Testis (tissue), 3 donors: ENCODE results near the gene SMIM5. TPM values are rescaled to one million over a fixed set of nuclear protein-coding genes. Genes with fewer than 3 reads are reported as not detected.
"Not testable (repeated sequence)": the region's sequence is repeated elsewhere in the genome, so short reads cannot be mapped to it uniquely, and the experiment has no call there.

ENCODE experiments used
- DNase-seq: peaks from one replicate; pipeline ENCODE4 v3.0.0-alpha.2; 2019
- H3K27ac ChIP-seq, 2 donors: fragments of 200-600 bp; sonication (generic); one replicate each; pipeline ENCODE4 v1.5.1; 2019
- H3K27me3 ChIP-seq: fragments of 200-600 bp; sonication (generic); one replicate; pipeline ENCODE4 v1.5.1; 2019
- H3K36me3 ChIP-seq: fragments of 200-600 bp; sonication (generic); one replicate; pipeline ENCODE4 v1.5.1; 2017; ENCODE audit warnings: low read depth; ENCODE audit errors: missing control alignments
- H3K4me1 ChIP-seq: fragments of 200-600 bp; sonication (generic); one replicate; pipeline ENCODE4 v1.5.1; 2019
- H3K4me3 ChIP-seq, 2 donors: fragments of 200-600 bp; sonication (generic); one replicate each; pipeline ENCODE4 v1.5.1; 2017 to 2019
- H3K9me3 ChIP-seq: fragments of 200-600 bp; sonication (generic); one replicate; pipeline ENCODE4 v1.5.1; 2017
- CTCF ChIP-seq, 3 experiments: fragments of 450-650 bp in 2 of 3; fragments of 200-600 bp in 1 of 3; sonication (generic) in 1 of 3; IDR thresholded peaks; one replicate each; pipeline ENCODE4 v1.5.1; 2016 to 2019; ENCODE audit warnings: antibody characterized with exemption in 3 of 3, mild to moderate bottlenecking in 2 of 3, moderate library complexity in 1 of 3
- POLR2A ChIP-seq: fragments of 450-650 bp; IDR thresholded peaks from one replicate; pipeline ENCODE4 v1.6.1; 2017; ENCODE audit warnings: antibody characterized with exemption, mild to moderate bottlenecking, moderate library complexity
- WGBS, 2 donors: methylation state at CpG; one replicate each; pipeline ENCODE4 v1.1.5; 2018; 5-methylcytosine and 5-hydroxymethylcytosine counted together
- intact Hi-C: fragments of 100-400 bp; cut with DNase I; formaldehyde crosslinking; loops from one replicate; pipeline ENCODE4 v1.15.1; 2023; ENCODE audit warnings: low total_unique reads
- polyA plus RNA-seq: library from polyadenylated mRNA; stranded (reverse); fragments of 350-450 nt; fragmentation: Illumina TruSeq; extraction: RNeasy Lipid Tissue Mini Kit (QIAGEN cat#74804); gene quantifications from one replicate; pipeline ENCODE4 v1.2.3, GENCODE V29; 2014; ENCODE audit warnings: low read depth, low replicate concordance; ENCODE audit not compliant: insufficient read depth
- total RNA-seq, 2 donors: library from RNA; depleted of rRNA; stranded (reverse); fragments of >200 nt; gene quantifications; one replicate each; pipeline ENCODE4 v1.2.3, GENCODE V29; 2016

The SMIM5 gene
- total and polyA plus RNA-seq, 3 donors from 2014 or later: 1.9 to 2.0 (median 2.0) TPM

- H3K27me3 ChIP-seq: no peaks in the 10 kb centered on the region
- DNase-seq: peak; percentile 67
- no peak for TF ChIP-seq CTCF (IDR thresholded peaks at IDR 0.05)
- TF ChIP-seq POLR2A: no peak
- no peaks in the 10 kb centered on the region for H3K9me3 ChIP-seq
- no peak overlapping the region for H3K27ac ChIP-seq
- H3K36me3 ChIP-seq: no peaks in the 10 kb centered on the region
- intact Hi-C loops: no loop called here
- 79 to 84% methylated on average over 13 of the region's 13 CpGs for WGBS, 2 donors
- H3K4me3 ChIP-seq: no peak overlapping the region
- peaks cover 41% of the 10 kb centered on the region for H3K4me1 ChIP-seq
Measured at GRCh38 chr17:75637143-75637538, 3.9 kb downstream of the SMIM5 start.

DNA sequence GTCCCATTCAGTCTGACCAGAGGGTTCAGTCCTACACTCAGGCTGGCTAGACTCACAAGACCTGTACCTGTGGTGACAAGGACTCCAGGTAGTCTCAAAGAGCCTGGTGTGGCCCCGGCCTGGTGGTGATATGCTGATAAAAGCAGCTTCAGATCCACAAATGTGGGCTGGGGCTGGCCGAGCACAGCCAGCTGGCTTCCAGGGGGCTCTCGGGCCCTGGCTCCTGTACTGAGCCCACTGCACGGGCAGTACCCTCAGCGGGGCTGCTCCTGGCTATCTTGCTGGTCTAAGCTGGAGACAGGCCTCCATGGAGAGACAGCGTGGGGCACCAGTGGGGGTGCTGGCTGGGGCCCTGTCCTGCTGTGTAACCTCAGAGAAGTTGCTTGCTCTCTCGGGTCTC, 4.3 kb downstream of the SMIM5 start:
- no peaks in the 10 kb centered on the region for H3K36me3 ChIP-seq
- intact Hi-C loops: no loop called here
- peaks cover 40% of the 10 kb centered on the region for H3K4me1 ChIP-seq
- no peak overlapping the region for H3K4me3 ChIP-seq
- no peak for TF ChIP-seq CTCF (IDR thresholded peaks at IDR 0.05)
- TF ChIP-seq POLR2A: no peak
- H3K27ac ChIP-seq: no peak overlapping the region
- no peak for DNase-seq
- no peaks in the 10 kb centered on the region for H3K9me3 ChIP-seq
- no peaks in the 10 kb centered on the region for H3K27me3 ChIP-seq
- WGBS, 2 donors: 80 to 92% methylated on average over 1 to 6 of the region's 7 CpGs

DNA sequence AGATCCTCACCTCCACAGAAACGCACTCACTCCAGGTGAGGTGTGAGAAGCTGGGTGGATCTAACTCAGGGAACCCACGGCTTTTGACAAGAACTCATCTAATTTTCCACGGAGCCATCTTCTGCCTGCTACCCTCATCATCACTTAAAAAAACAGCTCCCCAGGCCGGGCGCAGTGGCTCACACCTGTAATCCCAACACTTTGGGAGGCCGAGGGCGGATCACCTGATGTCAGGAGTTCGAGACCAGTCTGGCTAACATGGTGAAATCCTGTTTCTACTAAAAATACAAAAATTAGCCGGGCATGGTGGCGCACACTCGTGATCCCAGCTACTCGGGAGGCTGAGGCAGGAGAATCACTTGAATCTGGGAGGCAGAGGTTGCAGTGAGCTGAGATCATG, 4.8 kb downstream of the SMIM5 start:
- DNase-seq, intact Hi-C loops, H3K36me3 ChIP-seq, H3K9me3 ChIP-seq, H3K4me3 ChIP-seq, H3K27me3 ChIP-seq, H3K27ac ChIP-seq: not testable (repeated sequence)
- peaks cover 35% of the 10 kb centered on the region for H3K4me1 ChIP-seq
- WGBS, 2 donors: 96 to 97% methylated on average over 12 of the region's 12 CpGs

- TF ChIP-seq POLR2A: no peak
- no peak for TF ChIP-seq CTCF (IDR thresholded peaks at IDR 0.05)
- WGBS, 2 donors: 89 to 93% methylated on average over 1 to 13 of the region's 13 CpGs
- intact Hi-C loops: no loop called here
- no peak overlapping the region for H3K27ac ChIP-seq
- no peaks in the 10 kb centered on the region for H3K9me3 ChIP-seq
- no peaks in the 10 kb centered on the region for H3K36me3 ChIP-seq
- H3K27me3 ChIP-seq: no peaks in the 10 kb centered on the region
- H3K4me1 ChIP-seq: peaks cover 26% of the 10 kb centered on the region
- DNase-seq: no peak
- H3K4me3 ChIP-seq: no peak overlapping the region
Measured at GRCh38 chr17:75638893-75639292, 5.7 kb downstream of the SMIM5 start.

- intact Hi-C loops: no loop called here
- no peaks in the 10 kb centered on the region for H3K9me3 ChIP-seq
- 90 to 96% methylated on average over 2 to 3 of the region's 3 CpGs for WGBS, 2 donors
- no peak for TF ChIP-seq POLR2A
- no peak overlapping the region for H3K27ac ChIP-seq
- no peak overlapping the region for H3K4me3 ChIP-seq
- H3K27me3 ChIP-seq: no peaks in the 10 kb centered on the region
- no peak for DNase-seq
- H3K4me1 ChIP-seq: peaks cover 22% of the 10 kb centered on the region
- no peaks in the 10 kb centered on the region for H3K36me3 ChIP-seq
Measured at GRCh38 chr17:75639327-75639726, 6.1 kb downstream of the SMIM5 start.

DNA sequence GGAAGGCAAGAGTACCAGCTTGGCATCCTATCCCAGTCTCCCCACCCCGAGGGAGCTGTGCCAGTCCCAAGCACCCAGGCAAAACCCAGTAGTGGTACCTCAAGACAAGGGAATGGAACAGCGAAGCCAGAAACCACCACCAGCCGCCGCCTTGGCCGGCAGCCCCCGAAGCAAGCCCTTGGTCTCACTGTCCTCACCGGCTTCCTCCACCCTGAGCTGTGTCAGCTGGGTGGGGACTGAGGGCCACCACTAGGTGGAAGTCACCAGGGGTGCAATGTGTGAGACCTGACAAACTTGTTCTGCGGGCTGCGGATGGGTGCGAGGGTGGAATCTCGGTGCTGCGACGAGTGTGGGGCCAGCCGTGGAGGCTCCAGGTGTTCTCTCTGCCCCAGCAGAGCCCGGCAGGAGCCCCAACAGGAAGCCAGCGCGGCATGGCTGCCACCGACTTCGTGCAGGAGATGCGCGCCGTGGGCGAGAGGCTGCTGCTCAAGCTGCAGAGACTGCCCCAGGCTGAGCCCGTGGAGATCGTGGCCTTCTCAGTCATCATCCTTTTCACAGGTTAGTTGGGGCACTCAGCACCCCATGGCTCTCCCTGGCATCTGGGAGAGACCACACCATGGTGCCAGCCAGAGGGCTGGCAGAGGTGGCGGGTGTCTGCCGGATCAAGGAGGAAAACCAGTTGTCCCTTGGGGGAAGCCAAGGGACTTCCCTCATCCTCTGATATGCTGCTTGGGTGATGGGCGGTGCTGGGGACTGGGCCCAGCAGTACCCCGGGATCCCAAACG, 6.7 kb downstream of the SMIM5 start:
- no peak for TF ChIP-seq POLR2A
- no peak for TF ChIP-seq CTCF (IDR thresholded peaks at IDR 0.05)
- no peak overlapping the region for H3K27ac ChIP-seq
- peaks cover 18% of the 10 kb centered on the region for H3K4me1 ChIP-seq
- WGBS, 2 donors: 89 to 93% methylated on average over 9 to 30 of the region's 30 CpGs
- no peaks in the 10 kb centered on the region for H3K9me3 ChIP-seq
- H3K27me3 ChIP-seq: no peaks in the 10 kb centered on the region
- no peaks in the 10 kb centered on the region for H3K36me3 ChIP-seq
- intact Hi-C loops: no loop called here
- no peak for DNase-seq
- H3K4me3 ChIP-seq: no peak overlapping the region
